Measurements from ENCODE around the gene STK40.

The STK40 gene

GRCh38 chr1:36384542-36385409 is 948 bp downstream of the STK40 start:
- peak overlapping the region; percentile 52 for H3K4me2 ChIP-seq (ENCODE audit: low read depth, low read length)
- no peak for TF ChIP-seq EZH2 (optimal IDR thresholded peaks at IDR 0.05; ENCODE audit: low read depth, low read length)
- TF ChIP-seq EZH2phosphoT487 (IDR thresholded peaks at IDR 0.05; ENCODE audit: low read length) = no peak
- H4K20me1 ChIP-seq (ENCODE audit: insufficient read depth, low read length) = no peaks in the 10 kb centered on the region
- peaks cover 27% of the 10 kb centered on the region for H3F3A ChIP-seq (ENCODE audit: insufficient read depth, low read length)
- no peaks in the 10 kb centered on the region for H3K9me3 ChIP-seq (replicated peaks; ENCODE audit: insufficient read depth, low read length)
- no peaks in the 10 kb centered on the region for H3K9me2 ChIP-seq (replicated peaks; ENCODE audit: insufficient read depth, low read length)
- H3K27ac ChIP-seq (ENCODE audit: low read length) = peak overlapping the region; percentile 69
- H3K4me1 ChIP-seq (ENCODE audit: low read length) = peaks cover 19% of the 10 kb centered on the region
- no peaks in the 10 kb centered on the region for H3K36me3 ChIP-seq (replicated peaks; ENCODE audit: insufficient read depth, low read length)
- no peaks in the 10 kb centered on the region for H3K27me3 ChIP-seq (replicated peaks; ENCODE audit: insufficient read depth, low read length)
- peaks cover 57% of the 10 kb centered on the region for H3K79me2 ChIP-seq (ENCODE audit: low read length)
- peak overlapping the region; percentile 46 for H2AFZ ChIP-seq (ENCODE audit: low read length)
- peak overlapping the region; percentile 70 for H3K4me3 ChIP-seq (ENCODE audit: low read length)
- H3K9ac ChIP-seq (ENCODE audit: low read length) = peak overlapping the region; percentile 82
- DNase-seq = peak; percentile 47

- no peaks in the 10 kb centered on the region for H4K20me1 ChIP-seq (ENCODE audit: insufficient read depth, low read length)
- no peak overlapping the region for H3K27ac ChIP-seq (ENCODE audit: low read length)
- no peak overlapping the region for H2AFZ ChIP-seq (ENCODE audit: low read length)
- H3K4me3 ChIP-seq (ENCODE audit: low read length) = no peak overlapping the region
- peaks cover 24% of the 10 kb centered on the region for H3F3A ChIP-seq (ENCODE audit: insufficient read depth, low read length)
- H3K4me2 ChIP-seq (ENCODE audit: low read depth, low read length) = no peak overlapping the region
- H3K9me3 ChIP-seq (replicated peaks; ENCODE audit: insufficient read depth, low read length) = no peaks in the 10 kb centered on the region
- H3K27me3 ChIP-seq (replicated peaks; ENCODE audit: insufficient read depth, low read length) = no peaks in the 10 kb centered on the region
- peaks cover 73% of the 10 kb centered on the region for H3K79me2 ChIP-seq (ENCODE audit: low read length)
- DNase-seq = no peak
- H3K9ac ChIP-seq (ENCODE audit: low read length) = no peak overlapping the region
- TF ChIP-seq CTCF (IDR thresholded peaks at IDR 0.05; ENCODE audit: low read length) (no peak), EZH2 (optimal IDR thresholded peaks at IDR 0.05; ENCODE audit: low read depth, low read length) (no peak), EZH2phosphoT487 (IDR thresholded peaks at IDR 0.05; ENCODE audit: low read length) (no peak)
- H3K36me3 ChIP-seq (replicated peaks; ENCODE audit: insufficient read depth, low read length) = no peaks in the 10 kb centered on the region
- H3K9me2 ChIP-seq (replicated peaks; ENCODE audit: insufficient read depth, low read length) = no peaks in the 10 kb centered on the region
- peaks cover 18% of the 10 kb centered on the region for H3K4me1 ChIP-seq (ENCODE audit: low read length)
Measured at GRCh38 chr1:36383240-36383639, 2.5 kb downstream of the STK40 start.

- no peaks in the 10 kb centered on the region for H3K9me3 ChIP-seq (replicated peaks; ENCODE audit: insufficient read depth, low read length)
- H3K4me2 ChIP-seq (ENCODE audit: low read depth, low read length) = no peak overlapping the region
- no peaks in the 10 kb centered on the region for H3K36me3 ChIP-seq (replicated peaks; ENCODE audit: insufficient read depth, low read length)
- no peak overlapping the region for H2AFZ ChIP-seq (ENCODE audit: low read length)
- H3K9ac ChIP-seq (ENCODE audit: low read length) = no peak overlapping the region
- H3K27me3 ChIP-seq (replicated peaks; ENCODE audit: insufficient read depth, low read length) = no peaks in the 10 kb centered on the region
- no peak for DNase-seq
- H3K4me1 ChIP-seq (ENCODE audit: low read length) = peaks cover 19% of the 10 kb centered on the region
- peaks cover 79% of the 10 kb centered on the region for H3K79me2 ChIP-seq (ENCODE audit: low read length)
- no peak overlapping the region for H3K4me3 ChIP-seq (ENCODE audit: low read length)
- H4K20me1 ChIP-seq (ENCODE audit: insufficient read depth, low read length) = no peaks in the 10 kb centered on the region
- H3F3A ChIP-seq (ENCODE audit: insufficient read depth, low read length) = peaks cover 24% of the 10 kb centered on the region
- H3K27ac ChIP-seq (ENCODE audit: low read length) = no peak overlapping the region
- TF ChIP-seq EZH2phosphoT487 (IDR thresholded peaks at IDR 0.05; ENCODE audit: low read length) (no peak), EZH2 (optimal IDR thresholded peaks at IDR 0.05; ENCODE audit: low read depth, low read length) (no peak), CTCF (IDR thresholded peaks at IDR 0.05; ENCODE audit: low read length) (no peak)
- no peaks in the 10 kb centered on the region for H3K9me2 ChIP-seq (replicated peaks; ENCODE audit: insufficient read depth, low read length)
Measured at GRCh38 chr1:36382669-36383068, 3.1 kb downstream of the STK40 start.

GRCh38 chr1:36382231-36382630 is 3.5 kb downstream of the STK40 start:
- Histone ChIP-seq H3K4me3 (ENCODE audit: low read length) (no peak overlapping the region), H3F3A (ENCODE audit: insufficient read depth, low read length) (peaks cover 23% of the 10 kb centered on the region), H3K9me2 (replicated peaks; ENCODE audit: insufficient read depth, low read length) (no peaks in the 10 kb centered on the region), H2AFZ (ENCODE audit: low read length) (no peak overlapping the region), H3K4me1 (ENCODE audit: low read length) (peaks cover 15% of the 10 kb centered on the region), H4K20me1 (ENCODE audit: insufficient read depth, low read length) (no peaks in the 10 kb centered on the region), H3K9me3 (replicated peaks; ENCODE audit: insufficient read depth, low read length) (no peaks in the 10 kb centered on the region), H3K9ac (ENCODE audit: low read length) (no peak overlapping the region), H3K36me3 (replicated peaks; ENCODE audit: insufficient read depth, low read length) (no peaks in the 10 kb centered on the region), H3K79me2 (ENCODE audit: low read length) (peaks cover 82% of the 10 kb centered on the region), H3K4me2 (ENCODE audit: low read depth, low read length) (no peak overlapping the region), H3K27me3 (replicated peaks; ENCODE audit: insufficient read depth, low read length) (no peaks in the 10 kb centered on the region), H3K27ac (ENCODE audit: low read length) (no peak overlapping the region)
- TF ChIP-seq EZH2 (optimal IDR thresholded peaks at IDR 0.05; ENCODE audit: low read depth, low read length) (no peak), EZH2phosphoT487 (IDR thresholded peaks at IDR 0.05; ENCODE audit: low read length) (no peak), CTCF (IDR thresholded peaks at IDR 0.05; ENCODE audit: low read length) (no peak)
- DNase-seq = no peak

All from MM.1S (cell line).